ENCODE data around the gene PSMC3.

PSMC3 gene

GRCh38 chr11:47391077-47391583 lies 35.1 kb downstream of the PSMC3 start:
- TF ChIP-seq CTCF (conservative IDR thresholded peaks at IDR 0.05; ENCODE audit: low read depth, low read length), result no peak

GRCh38 chr11:47390422-47390760 lies 35.8 kb downstream of the PSMC3 start:
- no peaks in the 10 kb centered on the region for H3K36me3 ChIP-seq (ENCODE audit: insufficient read depth)

More at GRCh38 chr11:47391077-47391583, 35.1 kb downstream of the PSMC3 start:
- Histone ChIP-seq H3K27me3 (ENCODE audit: insufficient read depth, low read depth) (no peaks in the 10 kb centered on the region), H3K4me3 (IDR thresholded peaks at IDR 0.05; ENCODE audit: insufficient read depth, low read depth, low read length) (no peak overlapping the region), H3K27ac (no peak overlapping the region), H3K4me2 (no peak overlapping the region), H3K4me1 (ENCODE audit: low read depth, poor library complexity, severe bottlenecking) (peaks cover 21% of the 10 kb centered on the region), H3K36me3 (ENCODE audit: insufficient read depth) (no peaks in the 10 kb centered on the region), H3K79me2 (ENCODE audit: insufficient read depth, low read depth) (no peaks in the 10 kb centered on the region), H2AFZ (ENCODE audit: low read depth) (no peak overlapping the region), H3K9ac (no peak overlapping the region), H4K20me1 (ENCODE audit: insufficient read depth) (no peaks in the 10 kb centered on the region)

GRCh38 chr11:47389577-47390421 lies 36.4 kb downstream of the PSMC3 start:
- Histone ChIP-seq H3K27me3 (ENCODE audit: insufficient read depth, low read depth) (no peaks in the 10 kb centered on the region), H3K79me2 (ENCODE audit: insufficient read depth, low read depth) (no peaks in the 10 kb centered on the region), H3K27ac (no peak overlapping the region), H3K36me3 (ENCODE audit: insufficient read depth) (no peaks in the 10 kb centered on the region), H3K4me3 (IDR thresholded peaks at IDR 0.05; ENCODE audit: insufficient read depth, low read depth, low read length) (no peak overlapping the region), H3K4me1 (ENCODE audit: low read depth, poor library complexity, severe bottlenecking) (peaks cover 21% of the 10 kb centered on the region), H2AFZ (ENCODE audit: low read depth) (no peak overlapping the region), H4K20me1 (ENCODE audit: insufficient read depth) (no peaks in the 10 kb centered on the region), H3K4me2 (no peak overlapping the region), H3K9ac (no peak overlapping the region)
- TF ChIP-seq CTCF (conservative IDR thresholded peaks at IDR 0.05; ENCODE audit: low read depth, low read length), result no peak

More at GRCh38 chr11:47390422-47390760, 35.8 kb downstream of the PSMC3 start:
- H3K4me1 ChIP-seq (ENCODE audit: low read depth, poor library complexity, severe bottlenecking), result peaks cover 21% of the 10 kb centered on the region
- H3K27me3 ChIP-seq (ENCODE audit: insufficient read depth, low read depth), result no peaks in the 10 kb centered on the region
- no peak overlapping the region for H3K4me3 ChIP-seq (IDR thresholded peaks at IDR 0.05; ENCODE audit: insufficient read depth, low read depth, low read length)
- H2AFZ ChIP-seq (ENCODE audit: low read depth), result no peak overlapping the region
- no peaks in the 10 kb centered on the region for H3K79me2 ChIP-seq (ENCODE audit: insufficient read depth, low read depth)
- no peak overlapping the region for H3K4me2 ChIP-seq
- H3K27ac ChIP-seq, result no peak overlapping the region
- TF ChIP-seq CTCF (conservative IDR thresholded peaks at IDR 0.05; ENCODE audit: low read depth, low read length), result no peak
- no peaks in the 10 kb centered on the region for H4K20me1 ChIP-seq (ENCODE audit: insufficient read depth)
- H3K9ac ChIP-seq, result no peak overlapping the region

- no peaks in the 10 kb centered on the region for H4K20me1 ChIP-seq (ENCODE audit: insufficient read depth)
- no peak for TF ChIP-seq CTCF (conservative IDR thresholded peaks at IDR 0.05; ENCODE audit: low read depth, low read length)
- no peak overlapping the region for H2AFZ ChIP-seq (ENCODE audit: low read depth)
- H3K27ac ChIP-seq, result no peak overlapping the region
- H3K4me1 ChIP-seq (ENCODE audit: low read depth, poor library complexity, severe bottlenecking), result peaks cover 17% of the 10 kb centered on the region
- H3K9ac ChIP-seq, result no peak overlapping the region
- H3K79me2 ChIP-seq (ENCODE audit: insufficient read depth, low read depth), result no peaks in the 10 kb centered on the region
- no peaks in the 10 kb centered on the region for H3K36me3 ChIP-seq (ENCODE audit: insufficient read depth)
- no peaks in the 10 kb centered on the region for H3K27me3 ChIP-seq (ENCODE audit: insufficient read depth, low read depth)
- H3K4me3 ChIP-seq (IDR thresholded peaks at IDR 0.05; ENCODE audit: insufficient read depth, low read depth, low read length), result no peak overlapping the region
- H3K4me2 ChIP-seq, result no peak overlapping the region
Observed at GRCh38 chr11:47388697-47389576, 37.3 kb downstream of the PSMC3 start.

Data from KMS-11 (cell line).